ENCODE data around the gene RAB8A. TPM values are rescaled to one million over a fixed set of nuclear protein-coding genes. Genes with fewer than 3 reads are reported as not detected.

RAB8A gene
- total and polyA plus RNA-seq, 4 donors, result 32.2 to 71.4 (median 60.3) TPM

- Histone ChIP-seq H3K9me3 (ENCODE audit: control insufficient read depth in 4 of 4, insufficient read depth in 3 of 4, low read length in 3 of 4) (no peaks in the 10 kb centered on the region), H3K27ac (ENCODE audit: low read depth in 1 of 2, low read length in 1 of 2) (no peak overlapping the region), H3K4me3 (no peak overlapping the region), H3K27me3 (ENCODE audit: control insufficient read depth in 3 of 3, insufficient read depth in 3 of 3, low read length in 2 of 3) (no peaks in the 10 kb centered on the region), H3K36me3 (ENCODE audit: control insufficient read depth in 4 of 4, insufficient read depth in 4 of 4, low read length in 4 of 4) (peaks cover 0 to 3% (median 0%) of the 10 kb centered on the region in 4 donors), H3K9ac (ENCODE audit: insufficient read depth in 1 of 2, low read length in 2 of 2) (no peak overlapping the region), H3K4me1 (ENCODE audit: control insufficient read depth in 5 of 5, insufficient read depth in 5 of 5, low read length in 5 of 5) (no peaks in the 10 kb centered on the region)
- no peak for DNase-seq
- 43 to 72% methylated on average over 6 of the region's 6 CpGs for WGBS, 2 donors
- no peak for ATAC-seq (ENCODE audit: insufficient read depth, low FRiP score)
- TF ChIP-seq CTCF (IDR thresholded peaks at IDR 0.05; ENCODE audit: control extremely low read depth, extremely low read depth), result no peak
These were observed 45.2 kb downstream of the RAB8A start for GRCh38 chr19:16156904-16157303.

- no peaks in the 10 kb centered on the region for H3K9me3 ChIP-seq (ENCODE audit: control insufficient read depth in 4 of 4, insufficient read depth in 3 of 4, low read length in 3 of 4)
- no peak for TF ChIP-seq CTCF (IDR thresholded peaks at IDR 0.05; ENCODE audit: control extremely low read depth, extremely low read depth)
These were observed 45.9 kb downstream of the RAB8A start for GRCh38 chr19:16157601-16158000.

GRCh38 chr19:16159655-16160054 is 48.0 kb downstream of the RAB8A start:
- no peak for DNase-seq
- no peaks in the 10 kb centered on the region for H3K4me1 ChIP-seq (ENCODE audit: control insufficient read depth in 5 of 5, insufficient read depth in 5 of 5, low read length in 5 of 5)
- H3K9me3 ChIP-seq (ENCODE audit: control insufficient read depth in 4 of 4, insufficient read depth in 3 of 4, low read length in 3 of 4), result no peaks in the 10 kb centered on the region
- WGBS, 2 donors, result 94% methylated on average over 5 of the region's 5 CpGs
- no peaks in the 10 kb centered on the region for H3K27me3 ChIP-seq (ENCODE audit: control insufficient read depth in 3 of 3, insufficient read depth in 3 of 3, low read length in 2 of 3)
- no peak overlapping the region for H3K4me3 ChIP-seq
- TF ChIP-seq CTCF (IDR thresholded peaks at IDR 0.05; ENCODE audit: control extremely low read depth, extremely low read depth), result no peak
- H3K9ac ChIP-seq (ENCODE audit: insufficient read depth in 1 of 2, low read length in 2 of 2), result no peak overlapping the region
- H3K27ac ChIP-seq (ENCODE audit: low read depth in 1 of 2, low read length in 1 of 2), result no peak overlapping the region
- peaks cover 0 to 3% (median 0%) of the 10 kb centered on the region in 4 donors for H3K36me3 ChIP-seq (ENCODE audit: control insufficient read depth in 4 of 4, insufficient read depth in 4 of 4, low read length in 4 of 4)
- ATAC-seq (ENCODE audit: insufficient read depth, low FRiP score), result no peak

More at GRCh38 chr19:16157601-16158000, 45.9 kb downstream of the RAB8A start:
- Histone ChIP-seq H3K9ac (ENCODE audit: insufficient read depth in 1 of 2, low read length in 2 of 2) (no peak overlapping the region), H3K36me3 (ENCODE audit: control insufficient read depth in 4 of 4, insufficient read depth in 4 of 4, low read length in 4 of 4) (peaks cover 0 to 3% (median 0%) of the 10 kb centered on the region in 4 donors), H3K27ac (ENCODE audit: low read depth in 1 of 2, low read length in 1 of 2) (no peak overlapping the region), H3K27me3 (ENCODE audit: control insufficient read depth in 3 of 3, insufficient read depth in 3 of 3, low read length in 2 of 3) (no peaks in the 10 kb centered on the region), H3K4me1 (ENCODE audit: control insufficient read depth in 5 of 5, insufficient read depth in 5 of 5, low read length in 5 of 5) (no peaks in the 10 kb centered on the region), H3K4me3 (no peak overlapping the region)
- no peak for ATAC-seq (ENCODE audit: insufficient read depth, low FRiP score)
- 87 to 88% methylated on average over 10 of the region's 10 CpGs for WGBS, 2 donors
- DNase-seq, result no peak

GRCh38 chr19:16160445-16160942 is 48.8 kb downstream of the RAB8A start:
- peaks cover 0 to 3% (median 0%) of the 10 kb centered on the region in 4 donors for H3K36me3 ChIP-seq (ENCODE audit: control insufficient read depth in 4 of 4, insufficient read depth in 4 of 4, low read length in 4 of 4)
- no peak for TF ChIP-seq CTCF (IDR thresholded peaks at IDR 0.05; ENCODE audit: control extremely low read depth, extremely low read depth)
- WGBS, 2 donors, result 68 to 84% methylated on average over 6 of the region's 6 CpGs

More at GRCh38 chr19:16160445-16160942, 48.8 kb downstream of the RAB8A start:
- H3K27me3 ChIP-seq (ENCODE audit: control insufficient read depth in 3 of 3, insufficient read depth in 3 of 3, low read length in 2 of 3), result no peaks in the 10 kb centered on the region
- H3K9me3 ChIP-seq (ENCODE audit: control insufficient read depth in 4 of 4, insufficient read depth in 3 of 4, low read length in 3 of 4), result no peaks in the 10 kb centered on the region
- DNase-seq, result no peak
- H3K4me3 ChIP-seq, result no peak overlapping the region
- H3K27ac ChIP-seq (ENCODE audit: low read depth in 1 of 2, low read length in 1 of 2), result no peak overlapping the region
- H3K9ac ChIP-seq (ENCODE audit: insufficient read depth in 1 of 2, low read length in 2 of 2), result no peak overlapping the region
- no peaks in the 10 kb centered on the region for H3K4me1 ChIP-seq (ENCODE audit: control insufficient read depth in 5 of 5, insufficient read depth in 5 of 5, low read length in 5 of 5)
- ATAC-seq (ENCODE audit: insufficient read depth, low FRiP score), result no peak
